HCT116 (cell line): ENCODE results near the gene FTCD. TPM values are rescaled to one million over a fixed set of nuclear protein-coding genes. Genes with fewer than 3 reads are reported as not detected.

ENCODE experiments used
- ATAC-seq: fragments of 200-7000 bp; cut with Tn5 transposase; 2 replicates; pipeline ENCODE4 v1.9.1; 2020; ENCODE audit warnings: mild to moderate bottlenecking, moderate library complexity
- BruUV-seq: library from RNA; stranded (reverse); fragments of 400-500 nt; replicated peaks from 2 replicates; lab custom pipeline; 2021; lab: Mats Ljungman, UMichigan
- CTCF ChIA-PET: fragments of 300-600 bp; sonication (Branson Sonifier 250); formaldehyde crosslinking; loops from one replicate; lab custom pipeline; 2021; ENCODE audit warnings: antibody characterized with exemption; lab: Charles Lee
- POLR2A ChIA-PET: fragments of 300-600, 350-600 bp; sonication (Branson Sonifier 250); formaldehyde crosslinking; loops from one replicate; lab custom pipeline; 2021; ENCODE audit warnings: antibody characterized with exemption; lab: Charles Lee
- RAD21 ChIA-PET, 2 experiments: fragments of 300-600 bp; sonication (Branson Sonifier 250); formaldehyde crosslinking; loops; one replicate each; lab custom pipeline; 2023; ENCODE audit warnings: low total read pairs in 2 of 2; ENCODE audit not compliant: uncharacterized antibody in 2 of 2, unreplicated experiment in 2 of 2, low non-redundant PET in 1 of 2; lab: Charles Lee
- DNase-seq: peaks from one replicate; pipeline ENCODE4 v3.0.0-alpha.2; 2010; ENCODE audit warnings: low read depth, low spot score
- H2AFZ ChIP-seq: fragments of 200-600 bp; shearing (Covaris generic), sonication (generic); 2 replicates; pipeline ENCODE4 v1.6.1; 2017; ENCODE audit warnings: low read depth, mixed run types, mixed read lengths, antibody characterized with exemption, low read length; ENCODE audit not compliant: poor library complexity, severe bottlenecking
- H3K27ac ChIP-seq: 2 replicates; pipeline ENCODE4 v1.5.1; 2012; ENCODE audit warnings: low read depth, low read length
- H3K27me3 ChIP-seq: fragments of 200-600 bp; sonication (generic); 2 replicates; pipeline ENCODE4 v1.6.1; 2016; ENCODE audit warnings: mixed run types, low read length, mixed read lengths; ENCODE audit not compliant: insufficient read depth
- H3K36me3 ChIP-seq, 2 experiments: fragments of 200-500 bp in 1 of 2; fragments of 200-600 bp in 1 of 2; sonication (Bioruptor generic) in 1 of 2; sonication (generic) in 1 of 2; 2 replicates each; pipeline versions ENCODE4 v1.5.1 to v1.6.1; 2014 to 2016; ENCODE audit warnings: low read length in 2 of 2, inconsistent platforms in 1 of 2, mixed read lengths in 1 of 2, mixed run types in 1 of 2; ENCODE audit not compliant: insufficient read depth in 2 of 2, control insufficient read depth in 1 of 2
- H3K4me1 ChIP-seq, 2 experiments: fragments of 200-600 bp in 1 of 2; sonication (generic) in 1 of 2; 2 replicates each; pipeline versions ENCODE4 v1.5.1 to v1.6.1; 2012 to 2017; ENCODE audit warnings: low read length in 2 of 2, inconsistent platforms in 1 of 2, mild to moderate bottlenecking in 1 of 2, mixed read lengths in 1 of 2, mixed run types in 1 of 2, moderate library complexity in 1 of 2; ENCODE audit not compliant: insufficient read depth in 2 of 2, control insufficient read depth in 1 of 2
- H3K4me2 ChIP-seq: fragments of 200-600 bp; sonication (generic); 2 replicates; pipeline ENCODE4 v1.6.1; 2017; ENCODE audit warnings: mixed run types, low read length, mixed read lengths
- H3K4me3 ChIP-seq, 2 experiments: fragments of 200-600 bp in 1 of 2; sonication (generic) in 1 of 2; replicated peaks in 1 of 2; 2 replicates each; pipeline ENCODE4 v1.5.1; 2011 to 2016; ENCODE audit warnings: low read length in 2 of 2, control low read depth in 1 of 2, low read depth in 1 of 2, mild to moderate bottlenecking in 1 of 2, mixed read lengths in 1 of 2, mixed run types in 1 of 2
- H3K79me2 ChIP-seq: fragments of 200-600 bp; sonication (generic); 2 replicates; pipeline ENCODE4 v1.6.1; 2017; ENCODE audit warnings: mild to moderate bottlenecking, mixed run types, low read length, moderate library complexity, mixed read lengths; ENCODE audit not compliant: insufficient read depth
- H3K9ac ChIP-seq: fragments of 200-600 bp; sonication (generic); 2 replicates; pipeline ENCODE4 v1.6.1; 2016; ENCODE audit warnings: low read length, mixed read lengths
- H3K9me2 ChIP-seq: fragments of 200-600 bp; sonication (generic), shearing (Covaris generic); 2 replicates; pipeline ENCODE4 v1.6.1; 2017; ENCODE audit warnings: mixed run types, mild to moderate bottlenecking, moderate library complexity; ENCODE audit not compliant: insufficient read depth
- H3K9me3 ChIP-seq, 2 experiments: fragments of 200-500 bp in 1 of 2; fragments of 200-600 bp in 1 of 2; sonication (Bioruptor generic) in 1 of 2; sonication (generic) in 1 of 2; 2 replicates each; pipeline ENCODE4 v1.6.1; 2014 to 2017; ENCODE audit warnings: low read length in 2 of 2, mixed read lengths in 2 of 2, inconsistent platforms in 1 of 2, low read depth in 1 of 2, mild to moderate bottlenecking in 1 of 2, mixed run types in 1 of 2, moderate library complexity in 1 of 2; ENCODE audit not compliant: control insufficient read depth in 1 of 2, insufficient read depth in 1 of 2
- H4K20me1 ChIP-seq: fragments of 200-600 bp; sonication (generic), shearing (Covaris generic); 2 replicates; pipeline ENCODE4 v1.6.1; 2017; ENCODE audit warnings: mixed run types, mild to moderate bottlenecking, moderate library complexity; ENCODE audit not compliant: insufficient read depth
- CBX3 ChIP-seq: IDR thresholded peaks from 2 replicates; pipeline ENCODE4 v1.6.1; 2012; ENCODE audit warnings: low read depth
- CEBPB ChIP-seq: IDR thresholded peaks from 2 replicates; pipeline ENCODE4 v1.6.1; 2012; ENCODE audit warnings: low read depth
- EGR1 ChIP-seq: IDR thresholded peaks from 2 replicates; pipeline ENCODE4 v1.6.1; 2012; ENCODE audit warnings: low read depth
- EZH2 ChIP-seq: fragments of 200-600 bp; sonication (generic); IDR thresholded peaks from 2 replicates; pipeline ENCODE4 v1.6.1; 2017; ENCODE audit warnings: antibody characterized with exemption, mixed run types
- EZH2phosphoT487 ChIP-seq: fragments of 200-600 bp; IDR thresholded peaks from 2 replicates; pipeline ENCODE4 v1.6.1; 2018; ENCODE audit warnings: antibody characterized with exemption, borderline replicate concordance
- FOSL1 ChIP-seq: IDR thresholded peaks from 2 replicates; pipeline ENCODE4 v1.6.1; 2012; ENCODE audit warnings: low read depth
- JUND ChIP-seq: IDR thresholded peaks from 2 replicates; pipeline ENCODE4 v1.6.1; 2012
- MAX ChIP-seq: IDR thresholded peaks from 2 replicates; pipeline ENCODE4 v1.6.1; 2012
- POLR2A ChIP-seq: IDR thresholded peaks from 2 replicates; pipeline ENCODE4 v1.7.0; 2011; ENCODE audit warnings: borderline replicate concordance; ENCODE audit not compliant: insufficient read depth, insufficient read length; ENCODE audit errors: extremely low read depth
- RAD21 ChIP-seq: IDR thresholded peaks from 2 replicates; pipeline ENCODE4 v1.6.1; 2012; ENCODE audit warnings: low read depth, mild to moderate bottlenecking
- SIN3A ChIP-seq: IDR thresholded peaks from 2 replicates; pipeline ENCODE4 v1.6.1; 2012; ENCODE audit warnings: low read depth
- SP1 ChIP-seq: IDR thresholded peaks from 2 replicates; pipeline ENCODE4 v1.6.1; 2012; ENCODE audit warnings: low read depth
- TCF7L2 ChIP-seq: IDR thresholded peaks from 2 replicates; pipeline ENCODE4 v1.7.0; 2011; ENCODE audit warnings: borderline replicate concordance, inconsistent platforms; ENCODE audit not compliant: insufficient read depth, insufficient read length; ENCODE audit errors: extremely low read depth
- ZFX ChIP-seq: fragments of 450-650 bp; IDR thresholded peaks from 2 replicates; pipeline ENCODE4 v1.6.1; 2017
- ZNF274 ChIP-seq: fragments of 200-500 bp; sonication (Bioruptor generic); IDR thresholded peaks from 2 replicates; pipeline ENCODE4 v1.6.1; 2014; ENCODE audit warnings: mild to moderate bottlenecking, low read depth, low read length, inconsistent platforms
- intact Hi-C: fragments of 100-400 bp; cut with micrococcal nuclease; formaldehyde crosslinking; loops from 2 replicates; pipeline ENCODE4 v1.10.0; 2022
- total RNA-seq: library from RNA; stranded (reverse); gene quantifications from one replicate; pipeline ENCODE4 v1.2.1, GENCODE V29; 2021; ENCODE audit not compliant: unreplicated experiment
- TF ChIP-seq, protein P1 (sequence below): IDR thresholded peaks from 2 replicates; pipeline ENCODE4 v1.6.1; 2011; ENCODE audit warnings: mild to moderate bottlenecking, low read length, moderate library complexity; ENCODE audit not compliant: insufficient replicate concordance; ENCODE audit errors: extremely low read depth
- TF ChIP-seq, protein P2 (sequence below): IDR thresholded peaks from 2 replicates; pipeline ENCODE4 v1.6.1; 2012
- TF ChIP-seq, protein P3 (sequence below), 3 experiments: fragments of 200-600 bp in 1 of 3; sonication (generic) in 1 of 3; IDR thresholded peaks in 2 of 3; conservative IDR thresholded peaks in 1 of 3; 2 replicates each; pipeline ENCODE4 v1.5.1; 2012 to 2017; ENCODE audit warnings: low read depth in 2 of 3, low read length in 2 of 3, antibody characterized with exemption in 1 of 3, borderline replicate concordance in 1 of 3, control low read depth in 1 of 3, mild to moderate bottlenecking in 1 of 3, mixed read lengths in 1 of 3, mixed run types in 1 of 3, moderate library complexity in 1 of 3; ENCODE audit not compliant: insufficient read depth in 1 of 3
- TF ChIP-seq, protein P4 (sequence below): IDR thresholded peaks from 2 replicates; pipeline ENCODE4 v1.6.1; 2012; ENCODE audit warnings: low read depth

The FTCD gene
- total RNA-seq, 1 experiment from 2014 or later, result 2.5 TPM

GRCh38 chr21:46154955-46155513 lies 345 bp downstream of the FTCD start:
- TF ChIP-seq EZH2 (no peak), ZNF274 (no peak), FOSL1 (no peak), TCF7L2 (no peak), CBX3 (no peak), POLR2A (no peak), ZFX (no peak), JUND (no peak), RAD21 (no peak), CEBPB (no peak), SIN3A (no peak), SP1 (no peak), MAX (no peak), EGR1 (no peak), EZH2phosphoT487 (no peak)
- TF ChIP-seq, protein P1, sequence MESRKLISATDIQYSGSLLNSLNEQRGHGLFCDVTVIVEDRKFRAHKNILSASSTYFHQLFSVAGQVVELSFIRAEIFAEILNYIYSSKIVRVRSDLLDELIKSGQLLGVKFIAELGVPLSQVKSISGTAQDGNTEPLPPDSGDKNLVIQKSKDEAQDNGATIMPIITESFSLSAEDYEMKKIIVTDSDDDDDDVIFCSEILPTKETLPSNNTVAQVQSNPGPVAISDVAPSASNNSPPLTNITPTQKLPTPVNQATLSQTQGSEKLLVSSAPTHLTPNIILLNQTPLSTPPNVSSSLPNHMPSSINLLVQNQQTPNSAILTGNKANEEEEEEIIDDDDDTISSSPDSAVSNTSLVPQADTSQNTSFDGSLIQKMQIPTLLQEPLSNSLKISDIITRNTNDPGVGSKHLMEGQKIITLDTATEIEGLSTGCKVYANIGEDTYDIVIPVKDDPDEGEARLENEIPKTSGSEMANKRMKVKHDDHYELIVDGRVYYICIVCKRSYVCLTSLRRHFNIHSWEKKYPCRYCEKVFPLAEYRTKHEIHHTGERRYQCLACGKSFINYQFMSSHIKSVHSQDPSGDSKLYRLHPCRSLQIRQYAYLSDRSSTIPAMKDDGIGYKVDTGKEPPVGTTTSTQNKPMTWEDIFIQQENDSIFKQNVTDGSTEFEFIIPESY, result no peak
- TF ChIP-seq, protein P2, sequence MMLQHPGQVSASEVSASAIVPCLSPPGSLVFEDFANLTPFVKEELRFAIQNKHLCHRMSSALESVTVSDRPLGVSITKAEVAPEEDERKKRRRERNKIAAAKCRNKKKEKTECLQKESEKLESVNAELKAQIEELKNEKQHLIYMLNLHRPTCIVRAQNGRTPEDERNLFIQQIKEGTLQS, result no peak
- TF ChIP-seq, protein P3, sequence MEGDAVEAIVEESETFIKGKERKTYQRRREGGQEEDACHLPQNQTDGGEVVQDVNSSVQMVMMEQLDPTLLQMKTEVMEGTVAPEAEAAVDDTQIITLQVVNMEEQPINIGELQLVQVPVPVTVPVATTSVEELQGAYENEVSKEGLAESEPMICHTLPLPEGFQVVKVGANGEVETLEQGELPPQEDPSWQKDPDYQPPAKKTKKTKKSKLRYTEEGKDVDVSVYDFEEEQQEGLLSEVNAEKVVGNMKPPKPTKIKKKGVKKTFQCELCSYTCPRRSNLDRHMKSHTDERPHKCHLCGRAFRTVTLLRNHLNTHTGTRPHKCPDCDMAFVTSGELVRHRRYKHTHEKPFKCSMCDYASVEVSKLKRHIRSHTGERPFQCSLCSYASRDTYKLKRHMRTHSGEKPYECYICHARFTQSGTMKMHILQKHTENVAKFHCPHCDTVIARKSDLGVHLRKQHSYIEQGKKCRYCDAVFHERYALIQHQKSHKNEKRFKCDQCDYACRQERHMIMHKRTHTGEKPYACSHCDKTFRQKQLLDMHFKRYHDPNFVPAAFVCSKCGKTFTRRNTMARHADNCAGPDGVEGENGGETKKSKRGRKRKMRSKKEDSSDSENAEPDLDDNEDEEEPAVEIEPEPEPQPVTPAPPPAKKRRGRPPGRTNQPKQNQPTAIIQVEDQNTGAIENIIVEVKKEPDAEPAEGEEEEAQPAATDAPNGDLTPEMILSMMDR (IDR thresholded peaks at IDR 0.05 in 2 of 3, conservative IDR thresholded peaks at IDR 0.05 in 1 of 3; ENCODE audit: borderline replicate concordance in 1 of 3, insufficient read depth in 1 of 3, low read depth in 2 of 3, low read length in 2 of 3), result no peak
- TF ChIP-seq, protein P4, sequence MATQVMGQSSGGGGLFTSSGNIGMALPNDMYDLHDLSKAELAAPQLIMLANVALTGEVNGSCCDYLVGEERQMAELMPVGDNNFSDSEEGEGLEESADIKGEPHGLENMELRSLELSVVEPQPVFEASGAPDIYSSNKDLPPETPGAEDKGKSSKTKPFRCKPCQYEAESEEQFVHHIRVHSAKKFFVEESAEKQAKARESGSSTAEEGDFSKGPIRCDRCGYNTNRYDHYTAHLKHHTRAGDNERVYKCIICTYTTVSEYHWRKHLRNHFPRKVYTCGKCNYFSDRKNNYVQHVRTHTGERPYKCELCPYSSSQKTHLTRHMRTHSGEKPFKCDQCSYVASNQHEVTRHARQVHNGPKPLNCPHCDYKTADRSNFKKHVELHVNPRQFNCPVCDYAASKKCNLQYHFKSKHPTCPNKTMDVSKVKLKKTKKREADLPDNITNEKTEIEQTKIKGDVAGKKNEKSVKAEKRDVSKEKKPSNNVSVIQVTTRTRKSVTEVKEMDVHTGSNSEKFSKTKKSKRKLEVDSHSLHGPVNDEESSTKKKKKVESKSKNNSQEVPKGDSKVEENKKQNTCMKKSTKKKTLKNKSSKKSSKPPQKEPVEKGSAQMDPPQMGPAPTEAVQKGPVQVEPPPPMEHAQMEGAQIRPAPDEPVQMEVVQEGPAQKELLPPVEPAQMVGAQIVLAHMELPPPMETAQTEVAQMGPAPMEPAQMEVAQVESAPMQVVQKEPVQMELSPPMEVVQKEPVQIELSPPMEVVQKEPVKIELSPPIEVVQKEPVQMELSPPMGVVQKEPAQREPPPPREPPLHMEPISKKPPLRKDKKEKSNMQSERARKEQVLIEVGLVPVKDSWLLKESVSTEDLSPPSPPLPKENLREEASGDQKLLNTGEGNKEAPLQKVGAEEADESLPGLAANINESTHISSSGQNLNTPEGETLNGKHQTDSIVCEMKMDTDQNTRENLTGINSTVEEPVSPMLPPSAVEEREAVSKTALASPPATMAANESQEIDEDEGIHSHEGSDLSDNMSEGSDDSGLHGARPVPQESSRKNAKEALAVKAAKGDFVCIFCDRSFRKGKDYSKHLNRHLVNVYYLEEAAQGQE, result no peak
- POLR2A ChIA-PET, result no interaction called here

More at GRCh38 chr21:46154955-46155513, 345 bp downstream of the FTCD start:
- no peaks in the 10 kb centered on the region for H3K79me2 ChIP-seq
- H2AFZ ChIP-seq, result no peak overlapping the region
- H3K9me2 ChIP-seq, result no peaks in the 10 kb centered on the region
- ATAC-seq, result no peak
- H3K27ac ChIP-seq, result no peak overlapping the region
- DNase-seq, result no peak
- no peaks in the 10 kb centered on the region for H3K9me3 ChIP-seq
- no peaks in the 10 kb centered on the region for H4K20me1 ChIP-seq
- H3K4me1 ChIP-seq, result peaks cover 7 to 8% of the 10 kb centered on the region in 2 experiments; a peak in 3 of 4 replicates
- no peak overlapping the region for H3K9ac ChIP-seq
- no TSS peak for BruUV-seq
- H3K4me2 ChIP-seq, result no peak overlapping the region
- H3K4me3 ChIP-seq, result no peak overlapping the region
- intact Hi-C loops, result no loop called here
- ChIA-PET RAD21 (no interaction called here), CTCF (no interaction called here)
- no peaks in the 10 kb centered on the region for H3K27me3 ChIP-seq
- no peaks in the 10 kb centered on the region for H3K36me3 ChIP-seq
